Tibial artery (tissue), 4 donors: Measurements from ENCODE around the gene LHPP.

ENCODE experiments used
- DNase-seq, 2 donors: peaks; one replicate each; pipeline ENCODE4 v3.0.0-alpha.2; 2019
- H3K27ac ChIP-seq, 2 donors: fragments of 200-600 bp; sonication (generic) in 1 of 2; 1 replicate in 1 of 2; 2 replicates in 1 of 2; pipeline ENCODE4 v1.5.1; 2018 to 2019; ENCODE audit warnings: mild to moderate bottlenecking in 1 of 2
- H3K27me3 ChIP-seq, 2 donors: fragments of 200-600 bp; sonication (generic) in 1 of 2; one replicate each; pipeline versions ENCODE4 v1.5.1 to v1.6.0; 2016 to 2019
- H3K36me3 ChIP-seq, 3 donors: fragments of 200-600 bp; sonication (generic) in 2 of 3; one replicate each; pipeline ENCODE4 v1.5.1; 2016 to 2019; ENCODE audit warnings: mild to moderate bottlenecking in 2 of 3
- H3K4me1 ChIP-seq, 4 donors: fragments of 200-600 bp; sonication (generic) in 2 of 4; 1 replicate in 3 of 4; 2 replicates in 1 of 4; pipeline ENCODE4 v1.5.1; 2016 to 2019
- H3K4me3 ChIP-seq, 2 donors: fragments of 200-600 bp; sonication (generic) in 1 of 2; 1 replicate in 1 of 2; 2 replicates in 1 of 2; pipeline ENCODE4 v1.5.1; 2018 to 2019; ENCODE audit warnings: mild to moderate bottlenecking in 2 of 2
- H3K9me3 ChIP-seq, 3 donors: fragments of 200-600 bp; sonication (generic) in 1 of 3; one replicate each; pipeline ENCODE4 v1.5.1; 2016 to 2019
- intact Hi-C: fragments of 100-400 bp; cut with DNase I; formaldehyde crosslinking; loops from one replicate; pipeline ENCODE4 v1.15.0; 2023; ENCODE audit warnings: low total_unique reads
- TF ChIP-seq, protein P1 (sequence below), 2 experiments: fragments of 200-600 bp in 1 of 2; fragments of 450-650 bp in 1 of 2; IDR thresholded peaks; one replicate each; pipeline ENCODE4 v1.5.1; 2017 to 2019; ENCODE audit warnings: antibody characterized with exemption in 2 of 2, mild to moderate bottlenecking in 1 of 2, moderate library complexity in 1 of 2

The LHPP gene

DNA sequence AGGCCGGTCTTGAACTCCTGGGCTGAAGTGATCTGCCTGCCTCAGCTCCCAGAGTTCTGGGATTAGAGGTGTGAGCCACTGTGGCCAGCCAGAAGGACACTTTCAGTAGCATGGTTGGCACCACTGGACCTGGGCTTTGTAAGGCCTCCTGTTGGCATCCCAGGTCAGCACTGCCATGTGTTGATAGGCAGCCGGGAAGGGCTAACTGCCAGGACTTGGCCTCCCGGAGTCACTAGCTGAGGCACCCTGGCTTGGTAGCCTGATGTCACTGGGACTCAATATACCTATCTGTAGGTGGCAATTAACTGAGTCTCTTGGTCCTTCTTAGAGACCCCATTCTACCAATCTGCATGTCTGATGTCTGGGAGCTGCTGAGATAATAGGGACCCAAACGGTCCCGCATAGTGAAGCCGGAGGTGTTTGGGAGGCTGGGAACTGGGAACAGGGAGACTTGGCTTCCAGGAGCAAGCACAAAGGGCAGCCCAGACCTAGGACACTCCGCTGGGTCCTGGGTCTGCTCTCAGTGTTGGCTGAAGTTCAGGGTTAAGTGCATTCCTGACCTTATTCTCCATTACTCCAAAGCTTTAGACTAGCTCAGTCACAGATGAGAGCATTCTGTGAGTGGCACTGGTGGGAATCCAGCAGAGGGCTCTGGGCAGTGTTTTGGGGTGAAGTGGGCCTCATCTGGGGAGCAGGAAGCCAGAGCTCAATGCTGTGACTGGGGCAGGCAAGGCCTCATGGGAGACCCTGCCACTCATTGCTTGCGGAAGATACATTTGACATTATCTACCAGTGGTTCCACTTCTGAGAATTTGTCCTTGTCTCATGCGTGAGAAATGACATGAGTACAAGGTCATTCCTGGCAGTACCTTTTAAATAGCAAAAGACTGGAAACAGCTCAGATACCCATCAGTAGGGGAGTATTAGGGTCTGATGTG lies 2.7 kb downstream of the LHPP start:
- no peaks in the 10 kb centered on the region for H3K27me3 ChIP-seq
- peaks cover 0 to 6% (median 0%) of the 10 kb centered on the region in 4 donors for H3K4me1 ChIP-seq
- no peak overlapping the region for H3K4me3 ChIP-seq
- TF ChIP-seq, protein P1, sequence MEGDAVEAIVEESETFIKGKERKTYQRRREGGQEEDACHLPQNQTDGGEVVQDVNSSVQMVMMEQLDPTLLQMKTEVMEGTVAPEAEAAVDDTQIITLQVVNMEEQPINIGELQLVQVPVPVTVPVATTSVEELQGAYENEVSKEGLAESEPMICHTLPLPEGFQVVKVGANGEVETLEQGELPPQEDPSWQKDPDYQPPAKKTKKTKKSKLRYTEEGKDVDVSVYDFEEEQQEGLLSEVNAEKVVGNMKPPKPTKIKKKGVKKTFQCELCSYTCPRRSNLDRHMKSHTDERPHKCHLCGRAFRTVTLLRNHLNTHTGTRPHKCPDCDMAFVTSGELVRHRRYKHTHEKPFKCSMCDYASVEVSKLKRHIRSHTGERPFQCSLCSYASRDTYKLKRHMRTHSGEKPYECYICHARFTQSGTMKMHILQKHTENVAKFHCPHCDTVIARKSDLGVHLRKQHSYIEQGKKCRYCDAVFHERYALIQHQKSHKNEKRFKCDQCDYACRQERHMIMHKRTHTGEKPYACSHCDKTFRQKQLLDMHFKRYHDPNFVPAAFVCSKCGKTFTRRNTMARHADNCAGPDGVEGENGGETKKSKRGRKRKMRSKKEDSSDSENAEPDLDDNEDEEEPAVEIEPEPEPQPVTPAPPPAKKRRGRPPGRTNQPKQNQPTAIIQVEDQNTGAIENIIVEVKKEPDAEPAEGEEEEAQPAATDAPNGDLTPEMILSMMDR (IDR thresholded peaks at IDR 0.05): no peak
- intact Hi-C loops: no loop called here
- no peak overlapping the region for H3K27ac ChIP-seq
- no peak for DNase-seq
- H3K9me3 ChIP-seq: no peaks in the 10 kb centered on the region
- H3K36me3 ChIP-seq: no peaks in the 10 kb centered on the region

DNA sequence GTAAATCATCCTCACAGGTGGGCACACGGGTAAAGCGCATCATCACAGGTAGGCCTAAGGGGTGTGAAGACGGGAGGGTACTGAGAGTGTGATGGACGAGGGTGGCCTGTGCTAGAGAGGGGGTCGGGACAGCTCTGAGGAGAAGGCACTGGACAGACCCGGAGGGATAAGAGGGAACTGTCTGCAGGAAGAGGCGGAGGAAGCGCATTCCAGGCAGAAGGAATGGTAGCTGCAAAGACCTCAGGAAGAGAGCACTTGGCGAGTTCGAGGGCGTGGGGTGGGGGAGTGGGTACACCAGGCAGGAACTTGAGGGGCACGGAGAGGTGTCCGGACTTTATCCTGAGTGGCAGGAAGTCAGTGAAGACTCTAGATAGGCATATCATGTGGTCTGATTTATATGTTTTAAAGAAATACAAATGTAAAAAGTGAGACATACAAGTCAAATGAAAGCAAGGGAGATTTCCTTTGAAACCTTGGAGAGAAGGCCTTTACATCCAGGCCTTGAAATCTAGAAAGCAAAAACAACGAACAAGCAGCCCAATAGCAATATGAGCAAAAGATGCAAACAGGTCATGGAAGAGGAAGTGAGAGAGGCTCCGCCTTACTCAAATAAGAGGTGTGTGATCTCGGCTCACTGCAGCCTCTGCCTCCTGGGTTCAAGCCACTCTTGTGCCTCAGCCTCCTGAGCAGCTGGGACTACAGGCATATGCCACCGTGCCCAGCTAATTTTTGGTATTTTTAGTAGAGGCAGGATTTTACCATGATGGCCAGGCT lies 3.6 kb downstream of the LHPP start:
- Histone ChIP-seq H3K4me1 (peaks cover 0 to 6% (median 0%) of the 10 kb centered on the region in 4 donors), H3K4me3 (no peak overlapping the region), H3K27me3 (no peaks in the 10 kb centered on the region), H3K9me3 (no peaks in the 10 kb centered on the region), H3K27ac (no peak overlapping the region), H3K36me3 (no peaks in the 10 kb centered on the region)
- TF ChIP-seq, protein P1 (IDR thresholded peaks at IDR 0.05): no peak
- intact Hi-C loops: no loop called here
- no peak for DNase-seq

DNA sequence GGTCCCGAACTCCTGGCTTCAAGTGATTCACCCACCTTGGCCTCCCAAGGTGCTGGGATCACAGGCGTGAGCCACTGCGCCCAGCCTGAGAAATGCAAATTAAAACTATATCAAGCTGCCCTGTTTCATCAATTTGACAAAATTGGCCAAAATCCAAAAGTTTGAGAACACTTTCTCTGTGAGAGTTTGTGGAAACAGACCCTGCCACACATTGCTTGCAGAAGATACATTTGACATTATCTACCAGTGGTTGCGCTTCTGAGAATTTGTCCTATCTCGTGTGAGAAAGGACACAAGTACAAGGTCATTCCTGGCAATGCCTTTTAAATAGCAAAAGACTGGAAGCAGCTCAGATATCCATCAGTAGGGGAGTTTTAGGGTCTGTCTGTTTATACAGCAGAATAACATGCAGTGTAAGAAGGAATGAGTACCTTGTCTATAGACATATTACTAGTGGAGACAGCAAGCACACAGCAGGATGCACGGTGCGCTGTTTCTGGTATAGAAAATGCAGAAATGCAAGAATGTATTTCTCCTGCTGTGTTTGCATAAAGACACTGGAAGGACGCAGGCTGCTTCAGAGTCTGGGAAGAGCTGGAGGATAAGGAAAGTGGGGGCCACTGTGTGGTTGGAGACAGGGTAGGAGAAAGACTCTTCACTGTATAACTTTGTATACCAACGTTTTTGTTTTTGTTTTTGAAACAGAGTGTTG lies 4.3 kb downstream of the LHPP start:
- Histone ChIP-seq H3K27me3 (no peaks in the 10 kb centered on the region), H3K4me3 (no peak overlapping the region), H3K27ac (no peak overlapping the region), H3K36me3 (no peaks in the 10 kb centered on the region), H3K4me1 (peaks cover 0 to 6% (median 0%) of the 10 kb centered on the region in 4 donors), H3K9me3 (no peaks in the 10 kb centered on the region)
- TF ChIP-seq, protein P1 (IDR thresholded peaks at IDR 0.05): no peak
- DNase-seq: no peak
- intact Hi-C loops: no loop called here

DNA sequence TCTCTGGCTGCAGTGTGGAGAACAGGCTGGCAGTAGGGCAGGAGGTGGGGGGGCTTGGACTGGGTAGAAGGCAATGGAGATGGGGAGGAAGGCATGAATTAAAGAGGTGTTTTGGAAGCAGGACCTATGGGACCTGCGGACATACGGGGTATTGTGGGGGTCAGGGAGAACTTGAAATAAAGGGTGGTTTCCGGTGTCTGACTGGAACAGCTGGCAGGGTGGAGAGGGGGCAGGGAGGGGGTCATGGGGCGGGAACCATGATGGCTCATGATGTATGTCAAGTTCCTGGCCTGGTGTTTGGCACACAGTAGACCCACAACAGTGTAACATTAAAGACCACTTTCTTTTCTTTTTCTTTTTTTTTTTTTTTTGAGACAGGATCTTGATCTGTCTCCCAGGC lies 5.5 kb downstream of the LHPP start:
- DNase-seq: no peak
- intact Hi-C loops: no loop called here
- TF ChIP-seq, protein P1 (IDR thresholded peaks at IDR 0.05): no peak
- Histone ChIP-seq H3K27me3 (no peaks in the 10 kb centered on the region), H3K36me3 (no peaks in the 10 kb centered on the region), H3K4me1 (peaks cover 0 to 3% (median 0%) of the 10 kb centered on the region in 4 donors), H3K9me3 (no peaks in the 10 kb centered on the region), H3K4me3 (no peak overlapping the region), H3K27ac (no peak overlapping the region)

DNA sequence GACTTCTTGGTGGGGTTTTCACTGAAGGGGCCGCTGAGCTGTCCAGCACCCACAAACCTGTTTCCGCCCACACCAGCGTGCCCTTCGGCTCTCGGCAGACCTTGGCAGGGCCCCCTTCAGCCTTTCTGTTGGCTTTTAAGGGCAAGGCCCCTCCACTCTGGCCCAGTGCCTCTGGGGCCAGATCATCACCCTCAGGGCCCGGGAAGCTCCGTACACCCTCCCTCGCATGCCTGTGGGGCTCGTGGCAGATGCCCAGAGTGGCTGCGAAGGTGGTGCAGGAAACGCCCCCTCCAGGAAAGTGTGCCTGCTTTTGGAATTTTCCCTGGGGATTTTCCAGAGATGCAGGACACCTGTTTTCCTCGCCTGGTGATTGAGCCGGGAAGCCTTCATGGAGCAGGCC lies 7.0 kb downstream of the LHPP start:
- H3K36me3 ChIP-seq: no peaks in the 10 kb centered on the region
- no peak for DNase-seq
- H3K9me3 ChIP-seq: no peaks in the 10 kb centered on the region
- no peaks in the 10 kb centered on the region for H3K27me3 ChIP-seq
- TF ChIP-seq, protein P1 (IDR thresholded peaks at IDR 0.05): no peak
- H3K4me1 ChIP-seq: no peaks in the 10 kb centered on the region
- intact Hi-C loops: no loop called here
- no peak overlapping the region for H3K27ac ChIP-seq
- H3K4me3 ChIP-seq: no peak overlapping the region
